Liver (tissue), 9 donors: Measurements from ENCODE around the gene ST8SIA6. TPM values are rescaled to one million over a fixed set of nuclear protein-coding genes. Genes with fewer than 3 reads are reported as not detected.
A peak's percentile ranks its signal among the peaks of the same experiment; 100 is the strongest.

Source experiments
- DNase-seq: peaks from one replicate; pipeline ENCODE4 v3.0.0-alpha.2; 2017; ENCODE audit warnings: low spot score
- H3K27ac ChIP-seq, 2 donors: one replicate each; pipeline ENCODE4 v1.7.0; 2013; ENCODE audit warnings: inconsistent platforms in 2 of 2, low read length in 2 of 2, control low read depth in 1 of 2, low read depth in 1 of 2, mild to moderate bottlenecking in 1 of 2
- H3K27me3 ChIP-seq, 4 donors: one replicate each; pipeline versions ENCODE4 v1.6.1 to v1.7.0; 2013; ENCODE audit warnings: low read length in 3 of 4, inconsistent platforms in 1 of 4, mild to moderate bottlenecking in 1 of 4, moderate library complexity in 1 of 4; ENCODE audit not compliant: control insufficient read depth in 4 of 4, insufficient read depth in 4 of 4
- H3K36me3 ChIP-seq, 4 donors: one replicate each; pipeline versions ENCODE4 v1.6.1 to v1.7.0; 2013; ENCODE audit warnings: low read length in 3 of 4, mild to moderate bottlenecking in 3 of 4, low read depth in 1 of 4, moderate library complexity in 1 of 4; ENCODE audit not compliant: control insufficient read depth in 4 of 4, insufficient read depth in 3 of 4
- H3K4me1 ChIP-seq, 4 donors: one replicate each; pipeline versions ENCODE4 v1.6.1 to v1.7.0; 2013; ENCODE audit warnings: low read length in 3 of 4, mild to moderate bottlenecking in 3 of 4, moderate library complexity in 1 of 4; ENCODE audit not compliant: control insufficient read depth in 4 of 4, insufficient read depth in 4 of 4
- H3K4me3 ChIP-seq, 3 donors: one replicate each; pipeline versions ENCODE4 v1.6.1 to v1.7.0; 2013; ENCODE audit warnings: low read length in 3 of 3, control low read depth in 1 of 3, low read depth in 1 of 3, mild to moderate bottlenecking in 1 of 3
- H3K9ac ChIP-seq, 2 donors: one replicate each; pipeline ENCODE4 v1.7.0; 2013; ENCODE audit warnings: low read length in 2 of 2, mild to moderate bottlenecking in 2 of 2, moderate library complexity in 2 of 2, control low read depth in 1 of 2, low read depth in 1 of 2
- H3K9me3 ChIP-seq, 4 donors: one replicate each; pipeline versions ENCODE4 v1.6.1 to v1.7.0; 2013; ENCODE audit warnings: low read length in 3 of 4; ENCODE audit not compliant: control insufficient read depth in 4 of 4
- ATF3 ChIP-seq: IDR thresholded peaks from 2 replicates; pipeline ENCODE4 v1.6.1; 2016; ENCODE audit warnings: antibody characterized with exemption
- EGR1 ChIP-seq, 2 donors: IDR thresholded peaks; 2 replicates each; pipeline ENCODE4 v1.6.1; 2016 to 2018; ENCODE audit warnings: antibody characterized with exemption in 2 of 2, low read depth in 2 of 2
- FOXA1 ChIP-seq: IDR thresholded peaks from 2 replicates; pipeline ENCODE4 v1.6.1; 2016; ENCODE audit warnings: antibody characterized with exemption
- FOXA2 ChIP-seq: IDR thresholded peaks from 2 replicates; pipeline ENCODE4 v1.6.1; 2016; ENCODE audit warnings: antibody characterized with exemption
- GABPA ChIP-seq, 2 donors: IDR thresholded peaks in 1 of 2; conservative IDR thresholded peaks in 1 of 2; 2 replicates each; pipeline ENCODE4 v1.6.1; 2016; ENCODE audit warnings: antibody characterized with exemption in 2 of 2, mild to moderate bottlenecking in 1 of 2, moderate library complexity in 1 of 2
- HNF4A ChIP-seq, 2 donors: conservative IDR thresholded peaks; 2 replicates each; pipeline ENCODE4 v1.6.1; 2016; ENCODE audit warnings: antibody characterized with exemption in 2 of 2, mild to moderate bottlenecking in 2 of 2
- HNF4G ChIP-seq: IDR thresholded peaks from 2 replicates; pipeline ENCODE4 v1.6.1; 2016; ENCODE audit warnings: antibody characterized with exemption
- JUND ChIP-seq, 2 donors: IDR thresholded peaks; 2 replicates each; pipeline ENCODE4 v1.6.1; 2016; ENCODE audit warnings: antibody characterized with exemption in 2 of 2
- MAX ChIP-seq: IDR thresholded peaks from 2 replicates; pipeline ENCODE4 v1.6.1; 2016; ENCODE audit warnings: antibody characterized with exemption
- NR2F2 ChIP-seq: IDR thresholded peaks from 2 replicates; pipeline ENCODE4 v1.6.1; 2016; ENCODE audit warnings: antibody characterized with exemption
- RAD21 ChIP-seq, 2 donors: IDR thresholded peaks; 2 replicates each; pipeline ENCODE4 v1.6.1; 2016; ENCODE audit warnings: antibody characterized with exemption in 2 of 2, mild to moderate bottlenecking in 2 of 2
- RXRA ChIP-seq, 2 donors: IDR thresholded peaks; 2 replicates each; pipeline ENCODE4 v1.6.1; 2017 to 2018; ENCODE audit warnings: antibody characterized with exemption in 2 of 2, mild to moderate bottlenecking in 1 of 2
- SP1 ChIP-seq: IDR thresholded peaks from 2 replicates; pipeline ENCODE4 v1.6.1; 2018; ENCODE audit warnings: antibody characterized with exemption, mild to moderate bottlenecking
- TAF1 ChIP-seq: conservative IDR thresholded peaks from 2 replicates; pipeline ENCODE4 v1.6.1; 2016; ENCODE audit warnings: antibody characterized with exemption, mild to moderate bottlenecking
- YY1 ChIP-seq: IDR thresholded peaks from 2 replicates; pipeline ENCODE4 v1.6.1; 2016; ENCODE audit warnings: antibody characterized with exemption, mild to moderate bottlenecking
- WGBS: extraction: QIAGEN DNeasy Blood & Tissue Kit; methylation state at CpG from one replicate; pipeline ENCODE4 v1.1.7; 2013; 5-methylcytosine and 5-hydroxymethylcytosine counted together
- polyA plus RNA-seq, 2 donors: library from polyadenylated mRNA; stranded (reverse) in 1 of 2; unstranded in 1 of 2; fragments of 200-250 nt in 1 of 2; fragments of >200 nt in 1 of 2; fragmentation: Nextera tagmentation in 1 of 2; extraction: Ambion mirVana in 1 of 2; gene quantifications; one replicate each; pipeline versions ENCODE4 v1.2.1 to v1.2.3, GENCODE V29; 2013 to 2015
- total RNA-seq, 2 donors: library from RNA; depleted of rRNA; stranded (reverse); fragments of >200 nt; gene quantifications; one replicate each; pipeline ENCODE4 v1.2.3, GENCODE V29; 2014
- TF ChIP-seq, protein P1 (sequence below): IDR thresholded peaks from 2 replicates; pipeline ENCODE4 v1.6.1; 2016; ENCODE audit warnings: antibody characterized with exemption
- TF ChIP-seq, protein P2 (sequence below): IDR thresholded peaks from 2 replicates; pipeline ENCODE4 v1.6.1; 2016; ENCODE audit warnings: antibody characterized with exemption, mild to moderate bottlenecking
- TF ChIP-seq, protein P3 (sequence below): fragments of 150-350 bp; IDR thresholded peaks from 2 replicates; pipeline ENCODE4 v1.5.1; 2017; ENCODE audit warnings: improper control_type of control experiment, low read depth, low read length; ENCODE audit not compliant: missing input control
- donor health status: healthy.
- donor health status: healthy.
- donor health status: healthy.
- donor health status: healthy.
- donor health status: healthy.

Gene ST8SIA6
- total and polyA plus RNA-seq, 4 donors = 0.53 to 5.8 (median 1.0) TPM

- Histone ChIP-seq H3K4me1 (peaks cover 0 to 2% (median 0%) of the 10 kb centered on the region in 4 donors), H3K36me3 (no peaks in the 10 kb centered on the region), H3K4me3 (no peak overlapping the region), H3K27ac (no peak overlapping the region), H3K27me3 (peaks cover 0 to 8% (median 2%) of the 10 kb centered on the region in 4 donors), H3K9ac (no peak overlapping the region), H3K9me3 (no peaks in the 10 kb centered on the region)
- TF ChIP-seq RXRA (IDR thresholded peaks at IDR 0.05) (no peak), NR2F2 (no peak), FOXA1 (no peak), EGR1 (IDR thresholded peaks at IDR 0.05; ENCODE audit: low read depth in 2 of 2) (no peak), JUND (IDR thresholded peaks at IDR 0.05) (no peak), MAX (no peak), GABPA (IDR thresholded peaks at IDR 0.05 in 1 of 2, conservative IDR thresholded peaks at IDR 0.05 in 1 of 2) (no peak), HNF4A (conservative IDR thresholded peaks at IDR 0.05) (no peak), RAD21 (IDR thresholded peaks at IDR 0.05) (no peak), YY1 (no peak), ATF3 (no peak), SP1 (no peak), HNF4G (no peak), TAF1 (no peak)
- TF ChIP-seq, protein P1, sequence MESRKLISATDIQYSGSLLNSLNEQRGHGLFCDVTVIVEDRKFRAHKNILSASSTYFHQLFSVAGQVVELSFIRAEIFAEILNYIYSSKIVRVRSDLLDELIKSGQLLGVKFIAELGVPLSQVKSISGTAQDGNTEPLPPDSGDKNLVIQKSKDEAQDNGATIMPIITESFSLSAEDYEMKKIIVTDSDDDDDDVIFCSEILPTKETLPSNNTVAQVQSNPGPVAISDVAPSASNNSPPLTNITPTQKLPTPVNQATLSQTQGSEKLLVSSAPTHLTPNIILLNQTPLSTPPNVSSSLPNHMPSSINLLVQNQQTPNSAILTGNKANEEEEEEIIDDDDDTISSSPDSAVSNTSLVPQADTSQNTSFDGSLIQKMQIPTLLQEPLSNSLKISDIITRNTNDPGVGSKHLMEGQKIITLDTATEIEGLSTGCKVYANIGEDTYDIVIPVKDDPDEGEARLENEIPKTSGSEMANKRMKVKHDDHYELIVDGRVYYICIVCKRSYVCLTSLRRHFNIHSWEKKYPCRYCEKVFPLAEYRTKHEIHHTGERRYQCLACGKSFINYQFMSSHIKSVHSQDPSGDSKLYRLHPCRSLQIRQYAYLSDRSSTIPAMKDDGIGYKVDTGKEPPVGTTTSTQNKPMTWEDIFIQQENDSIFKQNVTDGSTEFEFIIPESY = no peak
- WGBS = 82% methylated on average over 6 of the region's 6 CpGs
- DNase-seq = no peak
Observed at GRCh38 chr10:17429490-17429889, 24.9 kb downstream of the ST8SIA6 start.

- Histone ChIP-seq H3K4me3 (no peak overlapping the region), H3K27ac (no peak overlapping the region), H3K4me1 (peaks cover 0 to 2% (median 0%) of the 10 kb centered on the region in 4 donors), H3K9ac (no peak overlapping the region), H3K36me3 (no peaks in the 10 kb centered on the region), H3K27me3 (peaks cover 0 to 6% (median 2%) of the 10 kb centered on the region in 4 donors), H3K9me3 (no peaks in the 10 kb centered on the region)
- WGBS = 46% methylated on average over 17 of the region's 17 CpGs
- TF ChIP-seq NR2F2 = peak; percentile 75
- no peak for TF ChIP-seq HNF4G
- peak; percentile 58 for DNase-seq
Observed at GRCh38 chr10:17428351-17429097, 25.9 kb downstream of the ST8SIA6 start.

- Histone ChIP-seq H3K27ac (no peak overlapping the region), H3K9me3 (no peaks in the 10 kb centered on the region), H3K27me3 (peaks cover 0 to 6% (median 2%) of the 10 kb centered on the region in 4 donors), H3K9ac (no peak overlapping the region), H3K4me1 (peaks cover 0 to 2% (median 0%) of the 10 kb centered on the region in 4 donors), H3K4me3 (no peak overlapping the region), H3K36me3 (no peaks in the 10 kb centered on the region)
- 48% methylated on average over 6 of the region's 6 CpGs for WGBS
- no peak for DNase-seq
- TF ChIP-seq NR2F2 = no peak
- no peak for TF ChIP-seq SP1
- TF ChIP-seq FOXA2 = no peak
- TF ChIP-seq, protein P2, sequence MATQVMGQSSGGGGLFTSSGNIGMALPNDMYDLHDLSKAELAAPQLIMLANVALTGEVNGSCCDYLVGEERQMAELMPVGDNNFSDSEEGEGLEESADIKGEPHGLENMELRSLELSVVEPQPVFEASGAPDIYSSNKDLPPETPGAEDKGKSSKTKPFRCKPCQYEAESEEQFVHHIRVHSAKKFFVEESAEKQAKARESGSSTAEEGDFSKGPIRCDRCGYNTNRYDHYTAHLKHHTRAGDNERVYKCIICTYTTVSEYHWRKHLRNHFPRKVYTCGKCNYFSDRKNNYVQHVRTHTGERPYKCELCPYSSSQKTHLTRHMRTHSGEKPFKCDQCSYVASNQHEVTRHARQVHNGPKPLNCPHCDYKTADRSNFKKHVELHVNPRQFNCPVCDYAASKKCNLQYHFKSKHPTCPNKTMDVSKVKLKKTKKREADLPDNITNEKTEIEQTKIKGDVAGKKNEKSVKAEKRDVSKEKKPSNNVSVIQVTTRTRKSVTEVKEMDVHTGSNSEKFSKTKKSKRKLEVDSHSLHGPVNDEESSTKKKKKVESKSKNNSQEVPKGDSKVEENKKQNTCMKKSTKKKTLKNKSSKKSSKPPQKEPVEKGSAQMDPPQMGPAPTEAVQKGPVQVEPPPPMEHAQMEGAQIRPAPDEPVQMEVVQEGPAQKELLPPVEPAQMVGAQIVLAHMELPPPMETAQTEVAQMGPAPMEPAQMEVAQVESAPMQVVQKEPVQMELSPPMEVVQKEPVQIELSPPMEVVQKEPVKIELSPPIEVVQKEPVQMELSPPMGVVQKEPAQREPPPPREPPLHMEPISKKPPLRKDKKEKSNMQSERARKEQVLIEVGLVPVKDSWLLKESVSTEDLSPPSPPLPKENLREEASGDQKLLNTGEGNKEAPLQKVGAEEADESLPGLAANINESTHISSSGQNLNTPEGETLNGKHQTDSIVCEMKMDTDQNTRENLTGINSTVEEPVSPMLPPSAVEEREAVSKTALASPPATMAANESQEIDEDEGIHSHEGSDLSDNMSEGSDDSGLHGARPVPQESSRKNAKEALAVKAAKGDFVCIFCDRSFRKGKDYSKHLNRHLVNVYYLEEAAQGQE = no peak
- TF ChIP-seq FOXA1 = no peak
- no peak for TF ChIP-seq RXRA (IDR thresholded peaks at IDR 0.05)
- TF ChIP-seq TAF1 = no peak
- TF ChIP-seq EGR1 (IDR thresholded peaks at IDR 0.05; ENCODE audit: low read depth in 2 of 2) = no peak
- no peak for TF ChIP-seq RAD21 (IDR thresholded peaks at IDR 0.05)
- TF ChIP-seq, protein P3, sequence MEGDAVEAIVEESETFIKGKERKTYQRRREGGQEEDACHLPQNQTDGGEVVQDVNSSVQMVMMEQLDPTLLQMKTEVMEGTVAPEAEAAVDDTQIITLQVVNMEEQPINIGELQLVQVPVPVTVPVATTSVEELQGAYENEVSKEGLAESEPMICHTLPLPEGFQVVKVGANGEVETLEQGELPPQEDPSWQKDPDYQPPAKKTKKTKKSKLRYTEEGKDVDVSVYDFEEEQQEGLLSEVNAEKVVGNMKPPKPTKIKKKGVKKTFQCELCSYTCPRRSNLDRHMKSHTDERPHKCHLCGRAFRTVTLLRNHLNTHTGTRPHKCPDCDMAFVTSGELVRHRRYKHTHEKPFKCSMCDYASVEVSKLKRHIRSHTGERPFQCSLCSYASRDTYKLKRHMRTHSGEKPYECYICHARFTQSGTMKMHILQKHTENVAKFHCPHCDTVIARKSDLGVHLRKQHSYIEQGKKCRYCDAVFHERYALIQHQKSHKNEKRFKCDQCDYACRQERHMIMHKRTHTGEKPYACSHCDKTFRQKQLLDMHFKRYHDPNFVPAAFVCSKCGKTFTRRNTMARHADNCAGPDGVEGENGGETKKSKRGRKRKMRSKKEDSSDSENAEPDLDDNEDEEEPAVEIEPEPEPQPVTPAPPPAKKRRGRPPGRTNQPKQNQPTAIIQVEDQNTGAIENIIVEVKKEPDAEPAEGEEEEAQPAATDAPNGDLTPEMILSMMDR = no peak
- no peak for TF ChIP-seq MAX
Observed at GRCh38 chr10:17427666-17428350, 26.6 kb downstream of the ST8SIA6 start.
